ENCODE measurements around the gene TRPC4AP. TPM values are rescaled to one million over a fixed set of nuclear protein-coding genes. Genes with fewer than 3 reads are reported as not detected.
A peak's percentile ranks its signal among the peaks of the same experiment; 100 is the strongest.

Gene TRPC4AP
- total RNA-seq, 2 donors from 2014 or later, result 32.4 to 39.2 TPM

GRCh38 chr20:35013421-35014411 lies 78.9 kb downstream of the TRPC4AP start:
- Histone ChIP-seq H3K27me3 (no peaks in the 10 kb centered on the region), H3K9me3 (no peaks in the 10 kb centered on the region), H3K4me1 (peaks cover 0 to 7% of the 10 kb centered on the region in 2 donors), H3K27ac (no peak overlapping the region), H3K4me3 (no peak overlapping the region), H3K36me3 (peaks cover 71% of the 10 kb centered on the region)
- no peak for TF ChIP-seq CTCF (IDR thresholded peaks at IDR 0.05)
- DNase-seq (ENCODE audit: low spot score), result peak; percentile 47

GRCh38 chr20:35012227-35013069 lies 80.2 kb downstream of the TRPC4AP start:
- Histone ChIP-seq H3K27ac (no peak overlapping the region), H3K36me3 (peaks cover 83% of the 10 kb centered on the region), H3K9me3 (no peaks in the 10 kb centered on the region), H3K27me3 (no peaks in the 10 kb centered on the region), H3K4me3 (no peak overlapping the region), H3K4me1 (peaks cover 0 to 7% of the 10 kb centered on the region in 2 donors)
- no peak for TF ChIP-seq CTCF (IDR thresholded peaks at IDR 0.05)
- peak; percentile 60 for DNase-seq (ENCODE audit: low spot score)

GRCh38 chr20:35011589-35012226 lies 80.9 kb downstream of the TRPC4AP start:
- no peak overlapping the region for H3K4me3 ChIP-seq
- no peaks in the 10 kb centered on the region for H3K27me3 ChIP-seq
- no peak for TF ChIP-seq CTCF (IDR thresholded peaks at IDR 0.05)
- H3K9me3 ChIP-seq, result no peaks in the 10 kb centered on the region
- peak overlapping the region in 1 of 2 donors; percentile 15 for H3K27ac ChIP-seq
- no peak for DNase-seq (ENCODE audit: low spot score)
- peaks cover 0 to 7% of the 10 kb centered on the region in 2 donors for H3K4me1 ChIP-seq
- H3K36me3 ChIP-seq, result peaks cover 87% of the 10 kb centered on the region

- Histone ChIP-seq H3K27ac (no peak overlapping the region), H3K4me1 (peaks cover 0 to 7% of the 10 kb centered on the region in 2 donors), H3K4me3 (no peak overlapping the region), H3K36me3 (peaks cover 90% of the 10 kb centered on the region), H3K9me3 (no peaks in the 10 kb centered on the region), H3K27me3 (no peaks in the 10 kb centered on the region)
- TF ChIP-seq CTCF (IDR thresholded peaks at IDR 0.05), result no peak
- DNase-seq (ENCODE audit: low spot score), result peak; percentile 56
These were observed 82.0 kb downstream of the TRPC4AP start for GRCh38 chr20:35010405-35011192.
